B cell (primary cell): ENCODE data around the gene TEX11. TPM values are rescaled to one million over a fixed set of nuclear protein-coding genes. Genes with fewer than 3 reads are reported as not detected.

Source experiments
- ATAC-seq: fragments of 200-7000 bp; cut with Tn5 transposase; one replicate; pipeline ENCODE4 v1.10.0; 2021; ENCODE audit warnings: low read depth, mild to moderate bottlenecking, moderate number of reproducible peaks, moderate library complexity
- CTCF ChIA-PET: fragments of 350-600 bp; sonication (Branson Sonifier 250); formaldehyde crosslinking; loops from one replicate; lab custom pipeline; 2021; ENCODE audit warnings: antibody characterized with exemption, inconsistent platforms; lab: Charles Lee
- POLR2A ChIA-PET: fragments of 350-600 bp; sonication (Branson Sonifier 250); formaldehyde crosslinking; loops from one replicate; lab custom pipeline; 2021; ENCODE audit warnings: antibody characterized with exemption; lab: Charles Lee
- DNase-seq: peaks from one replicate; pipeline ENCODE4 v3.0.0; 2013
- H2AFZ ChIP-seq: 2 replicates; pipeline ENCODE4 v1.6.1; 2012; ENCODE audit warnings: mild to moderate bottlenecking, low read depth, low read length; ENCODE audit not compliant: insufficient read depth, poor library complexity, severe bottlenecking
- H3K27ac ChIP-seq, 2 donors: 1 replicate in 1 of 2; 2 replicates in 1 of 2; pipeline ENCODE4 v1.5.1; 2012 to 2013; ENCODE audit warnings: low read length in 2 of 2, mild to moderate bottlenecking in 2 of 2, moderate library complexity in 1 of 2
- H3K27me3 ChIP-seq, 4 experiments: fragments of 200-600 bp in 1 of 4; sonication (generic) in 1 of 4; replicated peaks in 1 of 4; 1 replicate in 2 of 4; 2 replicates in 2 of 4; pipeline versions ENCODE4 v1.6.1 to v1.7.0; 2013 to 2016; ENCODE audit warnings: low read length in 3 of 4, mild to moderate bottlenecking in 2 of 4, mixed read lengths in 1 of 4, moderate library complexity in 1 of 4; ENCODE audit not compliant: insufficient read depth in 4 of 4, control insufficient read depth in 3 of 4; ENCODE audit errors: control extremely low read depth in 1 of 4
- H3K36me3 ChIP-seq, 2 experiments: replicated peaks in 1 of 2; 1 replicate in 1 of 2; 2 replicates in 1 of 2; pipeline versions ENCODE4 v1.6.1 to v1.7.1; 2013; ENCODE audit warnings: low read length in 1 of 2; ENCODE audit not compliant: insufficient read depth in 2 of 2, control insufficient read depth in 1 of 2; ENCODE audit errors: control extremely low read depth in 1 of 2, extremely low read depth in 1 of 2
- H3K4me1 ChIP-seq, 2 donors: fragments of 200-600 bp in 1 of 2; sonication (generic) in 1 of 2; 1 replicate in 1 of 2; 2 replicates in 1 of 2; pipeline versions ENCODE4 v1.5.1 to v1.6.1; 2013 to 2017; ENCODE audit warnings: low read length in 2 of 2; ENCODE audit not compliant: control insufficient read depth in 2 of 2, insufficient read depth in 2 of 2
- H3K4me2 ChIP-seq: replicated peaks from 2 replicates; pipeline ENCODE3; 2012; ENCODE audit warnings: mild to moderate bottlenecking, low read depth, low read length; ENCODE audit not compliant: poor library complexity, severe bottlenecking
- H3K4me3 ChIP-seq, 5 experiments: fragments of 200-600 bp in 1 of 5; sonication (generic) in 1 of 5; 1 replicate in 3 of 5; 2 replicates in 2 of 5; pipeline versions ENCODE4 v1.5.1 to v1.7.0; 2011 to 2016; ENCODE audit warnings: low read length in 4 of 5, mild to moderate bottlenecking in 4 of 5, low read depth in 2 of 5, control low read depth in 1 of 5, moderate library complexity in 1 of 5; ENCODE audit not compliant: insufficient read depth in 1 of 5; ENCODE audit errors: control extremely low read depth in 1 of 5, extremely low read depth in 1 of 5
- H3K79me2 ChIP-seq: fragments of 200-600 bp; sonication (generic); one replicate; pipeline ENCODE4 v1.6.0; 2016; ENCODE audit warnings: low read length; ENCODE audit not compliant: control insufficient read depth, insufficient read depth
- H3K9ac ChIP-seq: fragments of 200-600 bp; sonication (generic); 2 replicates; pipeline ENCODE4 v1.6.1; 2017; ENCODE audit warnings: mild to moderate bottlenecking, low read length, moderate library complexity
- H3K9me3 ChIP-seq, 3 donors: one replicate each; pipeline versions ENCODE4 v1.6.1 to v1.7.1; 2013; ENCODE audit warnings: low read length in 2 of 3; ENCODE audit not compliant: control insufficient read depth in 2 of 3, insufficient read depth in 1 of 3; ENCODE audit errors: control extremely low read depth in 1 of 3
- H4K20me1 ChIP-seq: 2 replicates; pipeline ENCODE4 v1.6.0; 2012; ENCODE audit warnings: mild to moderate bottlenecking, low read length; ENCODE audit not compliant: insufficient read depth, control insufficient read depth, poor library complexity, severe bottlenecking
- H3K27ac Mint-ChIP-seq: one replicate; pipeline ENCODE4 v1.8.0; 2021; ENCODE audit warnings: mixed read lengths
- H3K27me3 Mint-ChIP-seq: one replicate; pipeline ENCODE4 v1.8.0; 2021; ENCODE audit warnings: mixed read lengths
- H3K4me1 Mint-ChIP-seq: one replicate; pipeline ENCODE4 v1.8.0; 2021; ENCODE audit warnings: mixed read lengths
- H3K4me3 Mint-ChIP-seq: one replicate; pipeline ENCODE4 v1.8.0; 2021; ENCODE audit warnings: mixed read lengths
- H3K9me3 Mint-ChIP-seq: one replicate; pipeline ENCODE4 v1.8.0; 2022; ENCODE audit warnings: mixed read lengths; ENCODE audit not compliant: insufficient read depth
- CTCF ChIP-seq: fragments of 200-600 bp; IDR thresholded peaks from one replicate; pipeline ENCODE4 v1.8.0; 2022; ENCODE audit warnings: antibody characterized with exemption, mild to moderate bottlenecking
- EZH2 ChIP-seq: IDR thresholded peaks from 2 replicates; pipeline ENCODE4 v1.6.1; 2012; ENCODE audit warnings: borderline replicate concordance, low read depth, mild to moderate bottlenecking, moderate library complexity, low read length; ENCODE audit not compliant: insufficient read depth, poor library complexity, severe bottlenecking
- WGBS: methylation state at CpG from one replicate; pipeline ENCODE4 v1.1.5; 2013; ENCODE audit warnings: missing lambda C conversion rate; ENCODE audit not compliant: insufficient coverage; 5-methylcytosine and 5-hydroxymethylcytosine counted together
- intact Hi-C: fragments of 100-400 bp; cut with micrococcal nuclease; formaldehyde crosslinking; loops from one replicate; pipeline ENCODE4 v1.10.0; 2022
- polyA plus RNA-seq: library from polyadenylated mRNA; depleted of rRNA; stranded (reverse); fragments of >200 nt; gene quantifications from 2 replicates; pipeline ENCODE4 v1.2.3, GENCODE V29; 2012
- total RNA-seq, 2 donors: library from RNA; stranded (reverse); fragments of 120-200 nt in 1 of 2; gene quantifications; 1 replicate in 1 of 2; 2 replicates in 1 of 2; pipeline versions ENCODE4 v1.2.3 to v1.2.4, GENCODE V29; 2013 to 2022

Gene TEX11
- total and polyA plus RNA-seq, 2 donors (not counting 1 experiment from before 2014, with no cell fraction given) = not detected

GRCh38 chrX:70636218-70636617 lies 272.3 kb downstream of the TEX11 start:
- H3K4me2 ChIP-seq = no peak overlapping the region
- Mint-ChIP-seq H3K4me1 (no peaks in the 10 kb centered on the region), H3K9me3 (no peaks in the 10 kb centered on the region), H3K27ac (no peak overlapping the region), H3K4me3 (no peak overlapping the region), H3K27me3 (no peaks in the 10 kb centered on the region)
- no peaks in the 10 kb centered on the region for H3K27me3 ChIP-seq
- H3K4me3 ChIP-seq = no peak overlapping the region
- no peak for ATAC-seq
- H3K9me3 ChIP-seq = peaks cover 0 to 8% (median 0%) of the 10 kb centered on the region in 3 donors
- ChIA-PET CTCF (no interaction called here), POLR2A (no interaction called here)
- no peak overlapping the region for H2AFZ ChIP-seq
- H4K20me1 ChIP-seq = no peaks in the 10 kb centered on the region
- WGBS = 91% methylated on average over 1 of the region's 1 CpG
- intact Hi-C loops = no loop called here
- no peak for DNase-seq
- TF ChIP-seq EZH2 (no peak), CTCF (no peak)
- no peaks in the 10 kb centered on the region for H3K79me2 ChIP-seq
- no peaks in the 10 kb centered on the region for H3K36me3 ChIP-seq
- no peak overlapping the region for H3K27ac ChIP-seq
- H3K4me1 ChIP-seq = no peaks in the 10 kb centered on the region
- H3K9ac ChIP-seq = no peak overlapping the region

- H3K27ac ChIP-seq = no peak overlapping the region
- no peak overlapping the region for H3K4me3 Mint-ChIP-seq
- H2AFZ ChIP-seq = no peak overlapping the region
- ChIA-PET CTCF (no interaction called here), POLR2A (no interaction called here)
- intact Hi-C loops = no loop called here
- no peak for DNase-seq
- peaks cover 0 to 8% (median 0%) of the 10 kb centered on the region in 3 donors for H3K9me3 ChIP-seq
- H3K9ac ChIP-seq = no peak overlapping the region
- WGBS = 38% methylated on average over 2 of the region's 2 CpGs
- TF ChIP-seq CTCF = no peak
- no peak for TF ChIP-seq EZH2
- H3K36me3 ChIP-seq = no peaks in the 10 kb centered on the region
- H3K27ac Mint-ChIP-seq = no peak overlapping the region
- no peaks in the 10 kb centered on the region for H3K4me1 ChIP-seq
- no peaks in the 10 kb centered on the region for H3K79me2 ChIP-seq
- no peaks in the 10 kb centered on the region for H3K27me3 ChIP-seq
- H3K27me3 Mint-ChIP-seq = no peaks in the 10 kb centered on the region
- no peak for ATAC-seq
- H3K9me3 Mint-ChIP-seq = no peaks in the 10 kb centered on the region
- no peaks in the 10 kb centered on the region for H4K20me1 ChIP-seq
- no peaks in the 10 kb centered on the region for H3K4me1 Mint-ChIP-seq
- no peak overlapping the region for H3K4me2 ChIP-seq
- H3K4me3 ChIP-seq = no peak overlapping the region
Measured at GRCh38 chrX:70635669-70636068, 272.8 kb downstream of the TEX11 start.
